Measurements from ENCODE around the gene NHSL2.

GRCh38 chrX:72009731-72010130 lies 99.1 kb downstream of the NHSL2 start:
- TF ChIP-seq, protein P1, sequence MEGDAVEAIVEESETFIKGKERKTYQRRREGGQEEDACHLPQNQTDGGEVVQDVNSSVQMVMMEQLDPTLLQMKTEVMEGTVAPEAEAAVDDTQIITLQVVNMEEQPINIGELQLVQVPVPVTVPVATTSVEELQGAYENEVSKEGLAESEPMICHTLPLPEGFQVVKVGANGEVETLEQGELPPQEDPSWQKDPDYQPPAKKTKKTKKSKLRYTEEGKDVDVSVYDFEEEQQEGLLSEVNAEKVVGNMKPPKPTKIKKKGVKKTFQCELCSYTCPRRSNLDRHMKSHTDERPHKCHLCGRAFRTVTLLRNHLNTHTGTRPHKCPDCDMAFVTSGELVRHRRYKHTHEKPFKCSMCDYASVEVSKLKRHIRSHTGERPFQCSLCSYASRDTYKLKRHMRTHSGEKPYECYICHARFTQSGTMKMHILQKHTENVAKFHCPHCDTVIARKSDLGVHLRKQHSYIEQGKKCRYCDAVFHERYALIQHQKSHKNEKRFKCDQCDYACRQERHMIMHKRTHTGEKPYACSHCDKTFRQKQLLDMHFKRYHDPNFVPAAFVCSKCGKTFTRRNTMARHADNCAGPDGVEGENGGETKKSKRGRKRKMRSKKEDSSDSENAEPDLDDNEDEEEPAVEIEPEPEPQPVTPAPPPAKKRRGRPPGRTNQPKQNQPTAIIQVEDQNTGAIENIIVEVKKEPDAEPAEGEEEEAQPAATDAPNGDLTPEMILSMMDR (conservative IDR thresholded peaks at IDR 0.05; ENCODE audit: low read depth in 2 of 2): no peak
- no peak for TF ChIP-seq JUNB (IDR thresholded peaks at IDR 0.05; ENCODE audit: unreplicated experiment)
- no peak for TF ChIP-seq EZH2 (IDR thresholded peaks at IDR 0.05; ENCODE audit: low read depth, unreplicated experiment)

Measured in GM23338 (cell line).